HG03097 (cell line): Measurements from ENCODE around the gene PNPLA3.
"Not testable (repeated sequence)": the region's sequence is repeated elsewhere in the genome, so short reads cannot be mapped to it uniquely, and the experiment has no call there.

Experiments
- ATAC-seq: cut with Tn5 transposase; IDR thresholded peaks from one replicate; pipeline ENCODE4 v1.9.1; 2021; ENCODE audit not compliant: unreplicated experiment, low FRiP score

PNPLA3 gene

GRCh38 chr22:43889201-43889859 lies 34.3 kb upstream of the PNPLA3 start:
- no peak for ATAC-seq

- no peak for ATAC-seq
Observed at GRCh38 chr22:43889860-43890253, 33.7 kb upstream of the PNPLA3 start.

- no peak for ATAC-seq
Observed at GRCh38 chr22:43890901-43891331, 32.7 kb upstream of the PNPLA3 start.

- ATAC-seq = no peak
Observed at GRCh38 chr22:43891360-43892182, 32.0 kb upstream of the PNPLA3 start, which contains the start of gene PNPLA5. Gene PNPLA5, minus strand, starts transcription at chr22:43892013. Its CDS starts 133 bp downstream, at chr22:43891880.

DNA sequence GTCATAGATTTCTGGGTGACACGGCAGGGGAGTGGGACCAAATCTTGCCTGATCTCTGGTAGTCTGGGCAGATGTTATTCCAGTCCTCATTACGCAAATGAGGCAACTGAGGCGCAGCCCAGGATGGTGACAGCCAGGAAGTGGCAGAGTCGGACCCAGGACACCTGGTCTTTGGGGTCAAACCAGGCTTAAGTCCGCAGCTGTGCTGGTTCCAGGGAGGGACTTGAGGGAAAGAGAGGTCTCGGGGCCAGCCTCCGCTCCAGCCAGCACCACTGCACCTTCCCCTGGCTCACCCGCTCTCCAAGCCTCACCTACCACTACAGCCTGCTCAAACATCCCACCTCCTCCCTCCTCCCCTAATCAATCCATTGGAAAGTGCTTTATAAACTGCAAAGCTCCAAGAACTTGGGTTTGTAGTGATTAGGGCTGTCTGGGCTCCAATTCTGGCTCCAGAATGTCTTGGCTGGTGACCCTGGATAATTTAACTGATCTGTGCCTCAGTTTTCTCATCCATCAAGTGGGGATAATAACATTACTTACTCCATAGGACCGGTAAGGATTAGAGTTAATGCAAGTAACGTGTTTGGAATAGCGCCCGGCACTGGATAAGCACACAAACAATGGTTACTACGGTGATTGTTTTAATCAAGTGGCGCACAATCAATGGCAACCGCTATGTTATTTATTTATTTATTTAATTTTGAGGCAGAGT lies 31.3 kb upstream of the PNPLA3 start:
- ATAC-seq = no peak

GRCh38 chr22:43893266-43893665 lies 30.3 kb upstream of the PNPLA3 start:
- ATAC-seq = no peak

DNA sequence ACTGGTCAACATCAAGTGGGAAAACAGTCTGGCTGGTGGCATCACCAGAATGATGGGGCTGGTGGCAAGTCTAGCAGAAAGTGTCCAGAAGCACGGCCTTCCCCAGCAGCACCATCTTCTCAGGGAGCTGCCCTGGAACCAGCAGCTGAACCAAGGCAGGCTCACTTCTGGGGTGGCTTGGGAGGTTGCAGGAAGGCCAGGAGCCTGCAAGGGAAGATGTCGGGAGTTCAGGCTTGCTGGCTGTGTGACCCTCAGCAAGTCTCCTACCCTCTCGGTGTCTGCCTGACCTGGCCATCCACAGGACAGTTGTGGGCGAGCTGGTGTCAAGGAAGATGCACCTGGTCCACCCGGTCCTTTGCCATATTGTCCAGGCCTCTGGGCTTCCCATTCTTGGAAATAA lies 29.5 kb upstream of the PNPLA3 start:
- no peak for ATAC-seq

DNA sequence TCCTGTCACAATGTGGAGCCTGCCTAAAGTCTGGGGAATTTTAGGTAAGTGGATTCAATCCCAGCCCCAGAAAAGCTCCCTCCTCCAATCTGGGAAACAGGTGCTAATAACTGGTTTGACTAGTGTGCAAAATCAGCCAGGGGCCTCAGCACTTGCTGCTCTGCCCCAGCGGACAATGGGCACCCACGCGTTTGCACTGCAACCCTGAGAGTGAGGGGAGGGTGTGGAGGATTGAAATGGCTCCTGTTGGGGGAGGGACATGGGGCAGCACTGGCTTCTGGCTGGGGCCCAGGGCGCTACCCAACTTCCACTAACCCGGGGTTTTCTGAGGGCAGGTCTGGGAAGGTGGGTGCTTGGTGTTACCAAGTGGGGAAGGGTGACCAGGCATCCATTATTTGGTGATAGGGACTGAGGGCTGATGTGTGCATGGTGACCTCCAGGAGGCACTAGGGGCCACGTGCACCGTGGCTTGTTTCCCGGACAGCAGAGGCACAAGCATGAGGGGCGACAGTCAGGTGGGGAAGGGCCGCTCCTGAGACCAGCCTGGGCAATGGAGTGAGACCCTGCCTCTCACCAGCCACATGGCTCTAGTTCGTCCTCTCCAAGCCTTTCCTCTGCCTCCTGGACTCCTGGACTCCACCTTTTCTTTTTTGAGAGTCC lies 27.5 kb upstream of the PNPLA3 start:
- ATAC-seq = no peak

GRCh38 chr22:43897751-43898261 lies 25.8 kb upstream of the PNPLA3 start:
- no peak for ATAC-seq

GRCh38 chr22:43900206-43900605 lies 23.4 kb upstream of the PNPLA3 start:
- no peak for ATAC-seq

DNA sequence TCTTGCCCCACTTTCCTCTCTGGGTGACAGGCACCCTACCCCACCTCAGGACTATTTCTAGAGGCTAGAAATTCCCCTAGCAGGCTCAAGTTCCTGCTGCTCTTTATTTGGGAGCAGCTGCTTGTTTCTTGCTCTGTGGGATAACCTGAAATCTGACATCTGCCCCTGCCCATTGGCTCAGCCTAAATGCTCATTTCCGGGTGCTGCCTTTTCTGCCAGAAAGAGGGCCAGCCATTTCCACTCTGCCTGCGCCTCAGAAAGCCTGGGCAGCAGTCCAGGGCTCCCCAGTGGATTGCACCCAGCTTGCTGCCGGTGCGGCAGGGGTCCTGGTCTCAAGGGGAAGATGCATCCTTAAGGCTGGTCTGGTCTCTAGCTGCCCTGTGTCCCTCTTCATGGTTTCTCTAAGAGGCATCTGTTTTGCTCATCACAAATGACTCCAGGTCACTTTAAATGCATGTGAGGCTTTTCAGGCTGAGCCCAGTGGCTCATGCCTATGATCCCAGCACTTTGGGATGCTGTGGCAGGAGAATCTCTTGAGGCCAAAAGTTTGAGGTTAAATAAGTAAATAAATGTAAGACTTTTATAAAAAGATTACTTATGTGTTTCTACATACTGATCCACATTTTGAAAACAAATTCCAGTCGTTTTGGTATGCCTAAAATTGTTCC lies 21.5 kb upstream of the PNPLA3 start:
- no peak for ATAC-seq

DNA sequence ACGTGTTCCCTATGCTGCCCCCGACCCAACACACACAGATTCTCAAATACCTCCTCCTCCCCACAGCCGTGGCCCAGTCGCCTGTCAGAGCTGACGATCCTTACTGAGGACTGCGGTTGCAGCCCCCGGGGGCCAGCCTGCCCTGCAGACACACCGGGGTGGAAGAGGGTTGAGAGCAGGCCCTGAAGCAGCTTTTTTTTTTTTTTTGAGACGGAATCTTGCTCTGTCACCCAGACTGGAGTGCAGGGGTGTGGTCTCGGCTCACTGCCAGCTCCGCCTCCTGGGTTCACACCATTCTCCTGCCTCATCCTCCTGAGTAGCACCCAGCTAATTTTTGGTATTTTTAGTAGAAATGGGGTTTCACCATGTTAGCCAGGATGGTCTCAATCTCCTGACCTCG lies 20.6 kb upstream of the PNPLA3 start:
- not testable (repeated sequence) for ATAC-seq

DNA sequence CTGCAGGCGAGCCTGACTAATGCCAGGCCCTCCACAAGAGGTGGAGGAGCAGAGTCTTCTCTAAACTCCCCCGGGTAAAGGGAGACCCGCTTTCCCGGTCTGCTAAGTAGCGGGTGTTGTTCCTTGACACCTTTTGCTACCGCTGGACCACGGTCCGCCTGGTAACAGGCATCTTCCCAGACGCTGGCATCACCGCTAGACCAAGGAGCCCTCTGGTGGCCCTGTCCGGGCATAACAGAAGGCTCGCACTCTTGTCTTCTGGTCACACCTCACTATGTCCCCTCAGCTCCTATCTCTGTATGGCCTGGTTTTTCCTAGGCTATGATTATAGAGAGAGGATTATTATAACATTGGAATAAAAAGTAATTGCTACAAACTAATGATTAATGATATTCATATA lies 19.2 kb upstream of the PNPLA3 start:
- ATAC-seq = not testable (repeated sequence)

- no peak for ATAC-seq
Observed at GRCh38 chr22:43905681-43906080, 17.9 kb upstream of the PNPLA3 start.

GRCh38 chr22:43909708-43910107 lies 13.9 kb upstream of the PNPLA3 start:
- ATAC-seq = no peak

DNA sequence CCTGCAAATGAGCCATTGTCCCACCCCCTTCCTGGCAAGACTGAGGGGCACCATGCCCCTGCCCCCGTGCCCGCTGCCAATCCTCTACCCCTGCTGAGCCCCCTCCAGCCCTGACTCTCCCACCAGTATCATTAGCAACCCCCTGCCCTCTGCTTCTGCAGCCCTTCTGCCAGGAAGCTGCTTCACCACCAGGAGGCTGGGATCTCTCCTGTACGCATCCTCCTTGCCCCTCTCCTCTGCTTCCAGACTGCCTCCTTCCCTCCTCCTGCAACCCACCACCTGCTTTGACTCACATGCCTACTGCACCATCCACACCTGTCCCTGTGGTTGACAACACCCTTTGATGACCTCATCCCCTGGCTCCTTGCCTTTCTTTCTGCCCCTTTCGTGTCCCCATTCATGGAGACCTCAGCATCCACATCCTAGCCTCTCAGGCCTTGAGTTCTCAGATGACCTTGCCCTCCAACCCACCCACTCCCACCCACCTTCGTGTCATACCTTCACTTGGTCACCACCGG lies 13.4 kb upstream of the PNPLA3 start:
- no peak for ATAC-seq

- ATAC-seq = no peak
Observed at GRCh38 chr22:43911351-43911750, 12.3 kb upstream of the PNPLA3 start.

DNA sequence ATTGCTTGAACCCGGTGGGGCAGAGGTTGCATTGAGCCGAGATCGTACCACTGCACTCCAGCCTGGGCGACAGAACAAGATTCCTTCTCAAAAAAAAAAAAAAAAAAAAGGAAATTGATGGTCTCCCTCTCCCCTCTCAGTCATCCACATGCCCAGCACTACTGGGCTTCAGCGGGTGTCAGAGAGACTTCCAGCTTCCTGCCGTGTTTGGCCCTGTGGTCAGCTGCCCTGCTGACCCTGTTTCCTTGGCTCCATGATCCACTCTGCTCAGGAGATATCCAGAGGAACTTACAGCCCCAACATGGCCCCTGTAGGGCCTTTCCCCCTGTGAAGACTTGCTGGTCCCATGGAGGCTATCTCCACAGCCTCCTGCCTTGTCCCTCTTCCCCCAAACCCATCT lies 6.1 kb upstream of the PNPLA3 start:
- ATAC-seq = no peak

- no peak for ATAC-seq
Observed at GRCh38 chr22:43919106-43919973, 4.3 kb upstream of the PNPLA3 start.
